Activated T-cell treated with anti-CD3 and anti-CD28 coated beads, Interleukin-2, amount 50 U/mL, for 48 hours (primary cell): Measurements from ENCODE around the gene RERE.
"Not testable (repeated sequence)": the region's sequence is repeated elsewhere in the genome, so short reads cannot be mapped to it uniquely, and the experiment has no call there.

Experiments used
- DNase-seq, 2 experiments: peaks; one replicate each; pipeline ENCODE4 v3.0.0-alpha.2; 2020

RERE gene

DNA sequence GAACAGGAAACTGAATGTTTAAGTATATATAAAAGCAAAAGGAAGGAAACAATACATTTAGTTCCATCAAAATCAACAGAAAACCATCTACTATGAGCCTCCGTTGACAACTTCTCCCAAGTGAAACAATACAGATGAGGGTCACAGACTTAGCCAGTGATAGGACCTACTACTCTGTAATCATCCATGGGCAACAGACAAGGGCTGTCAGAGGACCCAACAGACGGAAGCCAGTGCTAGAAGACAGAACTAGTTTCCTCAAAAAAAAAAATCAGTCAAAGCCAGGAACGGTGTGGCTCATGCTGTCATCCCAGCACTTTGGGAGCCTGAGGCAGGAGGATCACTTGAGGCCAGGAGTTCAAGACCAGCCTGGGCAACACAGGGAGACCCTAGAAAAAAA lies 20.6 kb downstream of the RERE start:
- DNase-seq, result no peak

DNA sequence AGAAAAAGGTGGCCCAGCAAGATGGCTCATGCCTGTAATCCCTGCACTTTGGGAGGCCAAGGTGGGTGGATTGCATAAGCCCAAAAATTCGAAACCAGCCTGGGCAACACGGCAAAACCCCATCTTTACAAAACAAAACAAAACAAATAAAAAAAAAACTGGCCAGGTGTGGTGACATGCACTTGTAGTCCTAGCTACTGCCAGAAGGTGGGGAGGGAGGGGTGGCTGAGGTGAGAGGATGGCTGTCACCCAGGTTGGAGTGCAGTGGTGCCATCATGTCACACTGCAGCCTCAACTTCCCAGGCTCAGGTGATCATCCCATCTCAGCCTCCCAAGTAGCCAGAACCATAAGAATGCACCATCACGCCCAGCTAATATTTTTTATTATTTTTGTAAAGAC lies 22.8 kb downstream of the RERE start:
- DNase-seq, result no peak

DNA sequence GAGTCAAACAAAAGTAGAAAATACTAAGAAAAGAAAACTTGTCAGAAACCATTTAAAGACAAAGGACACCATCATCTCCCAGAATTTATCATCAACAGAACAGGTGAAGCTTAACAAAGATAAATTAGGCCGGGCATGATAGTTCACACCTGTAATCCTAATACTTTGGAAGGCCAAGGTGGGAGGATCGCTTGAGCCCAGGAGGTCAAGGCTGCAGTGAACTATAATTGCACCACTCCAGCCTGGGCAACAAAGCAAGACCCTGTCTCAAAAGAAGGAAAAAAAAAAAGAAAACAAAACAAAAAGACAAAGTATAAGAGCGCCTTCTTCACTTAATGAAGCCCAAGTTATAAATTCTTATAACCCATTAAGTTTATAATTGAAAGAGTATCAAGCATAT lies 25.6 kb downstream of the RERE start:
- no peak for DNase-seq

DNA sequence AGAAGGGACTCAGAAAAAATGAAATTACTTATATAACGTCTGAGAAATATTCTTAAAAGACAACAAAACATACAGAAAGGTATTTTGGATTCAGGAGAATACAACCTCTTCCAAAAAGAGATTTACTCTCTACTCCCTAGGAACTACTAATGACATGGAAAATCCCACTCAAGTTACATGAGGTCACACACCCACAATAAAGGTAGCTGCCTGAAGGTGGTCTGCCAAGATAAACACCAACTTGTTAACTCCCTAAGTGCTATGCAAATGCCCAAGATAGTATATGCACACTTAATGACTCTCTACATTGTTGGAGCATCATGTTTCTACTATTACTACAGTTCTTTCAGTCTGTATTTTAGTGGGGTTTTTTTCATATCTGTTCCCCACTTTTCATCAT lies 26.5 kb downstream of the RERE start:
- DNase-seq, result no peak

DNA sequence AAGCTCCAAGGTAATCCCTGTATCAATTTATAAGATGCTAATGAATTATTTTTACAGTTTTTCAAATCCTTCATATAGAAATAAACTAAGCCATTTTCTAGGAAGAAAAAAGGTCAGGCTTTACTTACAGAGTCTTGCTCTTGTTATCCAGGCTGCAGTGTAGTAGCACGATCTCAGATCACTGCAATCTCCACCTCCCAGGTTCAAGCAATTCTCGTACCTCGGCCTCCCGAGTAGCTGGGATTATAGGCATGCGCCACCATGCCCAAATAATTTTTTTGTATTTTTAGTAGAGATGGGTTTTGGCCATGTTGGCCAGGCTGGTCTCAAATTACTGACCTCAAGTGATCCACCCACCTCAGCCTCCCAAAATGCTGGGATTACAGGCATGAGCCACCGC lies 27.0 kb downstream of the RERE start:
- DNase-seq, result no peak

DNA sequence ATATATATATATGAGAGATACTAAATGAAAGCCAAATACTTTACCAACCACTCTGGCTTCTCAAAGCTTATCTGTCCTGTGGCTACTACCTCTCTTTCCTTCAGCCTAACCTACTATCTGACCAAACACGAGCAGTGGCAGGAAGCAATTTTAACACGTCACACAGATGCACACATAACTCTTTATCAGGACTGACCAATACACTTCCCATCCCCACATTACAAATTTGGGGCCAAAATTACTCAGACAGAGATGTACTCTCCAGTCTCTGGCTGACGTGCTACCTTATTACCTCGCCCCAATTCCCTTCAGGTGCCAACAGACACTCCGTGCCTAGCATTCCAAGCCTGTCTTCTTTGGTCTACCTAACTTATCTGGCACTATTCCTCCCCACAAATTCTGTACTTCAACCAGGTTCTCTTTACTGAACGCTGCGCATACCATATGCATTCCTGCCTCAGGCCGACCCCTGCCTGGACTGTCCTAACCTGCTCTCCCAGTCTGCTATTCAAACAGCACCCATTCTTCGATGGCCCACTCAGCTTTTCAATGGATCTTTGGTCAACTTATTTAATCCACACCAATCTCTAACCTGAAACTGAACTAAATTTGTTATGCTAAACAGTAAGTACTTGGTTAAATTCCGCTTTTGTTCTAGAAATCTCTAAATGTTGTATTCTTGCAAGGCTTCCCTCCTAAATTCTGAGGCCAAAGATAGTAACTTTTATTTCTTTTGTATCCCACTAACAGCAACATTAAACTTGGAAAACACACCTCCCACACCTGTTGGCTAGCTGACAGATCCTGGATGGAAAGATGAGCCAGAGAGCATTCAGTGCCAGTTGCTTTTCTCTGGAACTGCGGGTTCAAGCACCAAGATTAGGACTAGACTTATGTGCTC lies 27.9 kb downstream of the RERE start:
- DNase-seq, result no peak

DNA sequence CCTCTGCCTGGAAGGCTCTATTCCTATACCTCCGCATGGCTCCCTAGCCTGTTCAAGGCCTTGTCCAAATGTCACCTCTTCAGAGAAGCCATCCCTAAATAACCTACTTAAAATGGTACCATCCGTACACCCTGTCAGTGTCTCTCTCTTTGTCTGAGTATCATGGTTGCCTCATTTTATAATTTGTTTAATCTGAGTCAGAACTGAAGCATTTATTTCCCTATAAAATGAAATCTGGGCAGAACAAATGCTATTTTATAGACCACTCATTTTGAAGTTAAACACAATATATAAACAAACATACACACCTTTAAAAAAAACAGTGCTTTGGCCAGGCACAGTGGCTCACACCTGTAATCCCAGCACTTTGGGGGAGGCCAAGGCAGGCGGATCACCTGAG lies 30.2 kb downstream of the RERE start:
- DNase-seq, result no peak

DNA sequence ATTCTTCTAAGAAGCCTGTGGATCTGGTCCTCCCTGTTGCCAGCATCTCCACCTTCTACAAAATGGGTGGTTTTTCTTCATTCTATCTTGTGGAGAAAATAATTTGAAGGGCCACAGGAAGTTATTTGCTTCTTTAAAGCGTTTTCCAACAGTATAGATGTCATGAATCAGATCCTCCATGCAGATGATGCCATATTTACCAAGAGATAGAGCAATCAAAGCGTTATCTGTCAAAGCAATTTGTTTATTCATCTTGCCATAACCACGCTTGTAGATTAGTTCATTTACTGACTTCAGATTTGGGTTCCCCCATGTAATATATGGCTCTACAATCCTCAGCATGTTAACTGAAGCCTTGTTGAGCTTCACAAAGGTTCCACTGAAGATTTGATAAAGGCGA lies 31.2 kb downstream of the RERE start:
- not testable (repeated sequence) for DNase-seq

DNA sequence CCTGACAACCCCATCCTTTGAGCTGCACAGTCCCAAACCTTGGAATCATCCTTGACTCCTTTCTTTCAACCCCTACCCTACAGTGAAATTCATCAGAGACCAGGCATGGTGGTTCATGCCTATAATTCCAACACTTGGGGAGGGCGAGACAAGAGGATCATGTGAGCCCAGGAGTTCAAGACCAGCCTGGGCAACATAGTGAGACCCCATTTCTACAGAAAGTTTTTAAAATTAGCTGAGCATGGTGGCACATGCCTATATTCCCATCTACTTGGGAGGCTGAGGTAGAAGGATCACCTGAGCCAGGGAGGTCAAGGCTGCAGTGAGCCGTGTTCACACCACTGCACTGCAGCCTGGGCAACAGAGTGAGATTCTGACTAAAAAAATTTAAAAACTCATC lies 34.5 kb downstream of the RERE start:
- no peak for DNase-seq

DNA sequence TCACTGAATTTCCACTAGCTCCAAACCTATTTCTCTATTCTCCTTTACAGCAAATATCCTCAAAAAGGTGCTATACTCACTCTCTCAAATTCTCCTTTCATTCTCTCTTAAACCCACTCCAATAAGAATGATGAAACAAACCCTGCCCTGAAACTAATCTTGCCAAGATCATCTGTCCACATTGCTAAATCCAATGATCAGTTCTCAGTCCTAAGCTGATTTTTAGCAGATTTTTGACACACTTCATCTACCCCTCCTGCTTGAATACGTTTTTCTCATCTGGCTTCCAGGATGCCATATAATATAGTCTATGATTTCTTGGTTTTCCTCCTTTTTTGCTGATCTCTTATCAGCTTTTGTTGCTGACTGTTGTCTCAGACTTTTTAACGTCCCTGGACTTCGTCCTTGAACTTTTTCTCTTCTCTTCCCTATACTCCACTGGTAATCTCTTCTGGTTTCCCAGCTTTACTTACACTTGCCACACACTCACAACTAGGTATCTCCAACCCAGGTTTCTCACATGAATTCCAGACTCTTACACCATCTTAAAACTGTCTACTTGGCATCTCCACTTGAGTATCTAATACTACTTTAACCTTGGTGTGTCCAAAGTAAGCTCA lies 35.3 kb downstream of the RERE start:
- no peak for DNase-seq

DNA sequence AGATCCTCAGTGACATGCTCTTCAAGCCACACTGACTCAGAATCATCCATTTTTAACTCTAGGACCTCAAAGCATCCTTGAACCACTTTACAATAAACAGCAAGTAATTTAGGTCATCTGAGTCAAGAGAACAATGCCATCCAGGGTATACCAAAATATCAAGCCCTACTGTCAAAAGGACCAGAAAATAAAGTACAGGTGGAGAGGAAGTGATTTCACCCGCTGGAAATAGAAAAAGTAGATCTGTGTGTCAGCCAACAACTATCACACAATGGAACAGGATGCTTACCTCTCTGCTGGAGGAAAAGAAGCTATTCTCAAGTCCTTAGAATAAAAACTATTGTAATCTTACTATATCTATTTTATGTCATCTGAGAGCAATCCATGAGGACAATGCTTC lies 37.0 kb downstream of the RERE start:
- DNase-seq, result no peak

DNA sequence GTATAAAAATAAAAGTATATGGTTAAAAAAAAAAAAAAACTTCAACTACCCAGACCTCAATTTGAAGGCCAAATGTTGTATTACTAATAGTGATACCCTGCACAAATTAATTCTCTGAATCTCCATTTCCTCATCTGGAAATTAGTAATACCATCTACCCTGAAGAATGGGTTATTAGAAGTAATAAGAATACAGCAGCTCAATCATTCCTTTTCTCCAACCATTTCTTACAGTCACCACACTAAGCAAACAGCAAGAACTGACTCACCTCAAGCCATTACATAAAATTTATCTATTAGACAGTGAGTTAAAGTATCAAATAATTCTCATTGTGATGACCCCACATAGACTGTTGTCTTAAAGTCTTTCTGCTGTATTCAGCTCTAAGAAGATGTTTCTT lies 39.6 kb downstream of the RERE start:
- DNase-seq, result no peak

DNA sequence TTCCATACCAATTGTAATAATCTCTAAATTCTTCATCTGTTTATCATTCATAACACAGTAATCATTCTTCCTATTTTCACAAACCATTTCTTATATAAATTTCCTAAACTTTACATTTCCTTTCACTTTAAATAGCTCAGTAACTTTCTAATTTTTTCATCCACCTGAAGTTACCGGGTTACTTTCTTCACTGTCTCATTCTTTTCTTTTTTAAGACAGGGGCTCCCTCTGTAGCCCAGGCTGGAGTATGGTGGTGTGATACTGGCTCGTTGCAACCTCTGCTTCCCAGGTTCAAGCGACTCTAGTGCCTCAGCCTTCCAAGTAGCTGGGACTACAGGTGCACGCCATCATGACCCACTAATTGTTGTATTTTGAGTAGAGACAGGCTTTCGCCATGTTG lies 41.3 kb downstream of the RERE start:
- no peak for DNase-seq

DNA sequence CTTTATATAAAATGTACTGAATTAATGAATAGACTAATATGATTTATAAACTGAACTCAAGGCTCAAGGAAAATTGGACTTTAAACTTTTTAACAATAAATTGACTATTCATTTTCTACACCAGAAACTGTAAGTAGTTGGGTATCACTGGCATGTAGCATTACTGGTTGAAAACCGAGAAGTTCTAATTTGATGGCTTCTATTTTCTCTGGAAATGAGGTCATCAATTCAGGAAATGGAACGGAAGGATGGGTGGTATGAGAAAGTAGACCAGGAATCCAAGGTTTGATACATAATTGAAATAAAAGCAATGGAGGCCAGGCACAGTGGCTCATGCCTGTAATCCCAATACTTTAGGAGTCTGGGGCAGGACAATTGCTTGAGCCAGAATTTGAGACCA lies 50.4 kb downstream of the RERE start:
- DNase-seq, result no peak

DNA sequence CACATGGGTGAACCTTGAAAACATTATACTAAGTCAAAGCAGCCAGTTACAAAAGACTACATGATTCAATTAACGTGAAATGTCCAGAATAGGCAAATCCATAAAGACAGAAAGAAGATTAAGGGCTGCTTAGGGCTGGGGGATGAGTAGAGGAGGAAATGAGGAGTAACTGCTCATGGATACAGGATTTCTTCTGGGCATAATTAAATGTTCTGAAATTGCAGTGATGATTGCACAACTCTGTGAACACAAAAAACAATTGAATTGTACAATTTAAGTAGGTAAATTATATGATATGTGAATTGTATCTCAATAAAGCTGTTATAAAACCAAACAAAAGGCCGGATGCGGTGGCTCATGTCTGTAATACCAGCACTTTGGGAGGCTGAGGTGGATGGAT lies 52.2 kb downstream of the RERE start:
- DNase-seq, result no peak

DNA sequence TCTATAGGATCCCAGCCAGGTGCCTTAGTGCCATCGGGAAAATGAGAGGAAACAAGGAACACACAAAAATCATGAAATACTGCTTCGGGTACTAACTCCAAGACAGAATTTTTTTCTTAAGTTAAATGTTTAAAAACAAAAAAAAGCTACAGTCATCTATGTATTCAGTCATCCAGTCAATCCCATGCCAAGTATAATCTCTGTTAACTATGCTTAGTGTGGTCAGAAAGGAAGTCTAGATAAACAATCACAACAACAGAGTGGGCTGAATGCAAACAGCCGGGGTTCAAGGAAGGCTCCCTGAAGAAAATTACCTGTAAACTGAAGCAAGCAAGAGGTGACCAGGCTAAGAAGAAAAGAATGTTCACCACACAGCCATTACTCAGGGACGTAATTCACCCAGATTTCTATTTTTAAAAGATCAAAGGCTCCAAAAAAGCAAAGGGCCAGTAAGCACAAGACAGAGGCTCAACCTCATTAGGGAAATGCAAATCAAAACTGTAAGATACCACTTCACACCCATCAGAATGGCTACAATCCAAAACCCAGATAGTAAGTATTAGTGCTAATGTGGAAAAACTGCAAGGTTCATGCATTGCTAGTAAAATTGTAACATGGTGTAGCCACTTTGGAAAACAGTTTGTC lies 53.0 kb downstream of the RERE start:
- no peak for DNase-seq

DNA sequence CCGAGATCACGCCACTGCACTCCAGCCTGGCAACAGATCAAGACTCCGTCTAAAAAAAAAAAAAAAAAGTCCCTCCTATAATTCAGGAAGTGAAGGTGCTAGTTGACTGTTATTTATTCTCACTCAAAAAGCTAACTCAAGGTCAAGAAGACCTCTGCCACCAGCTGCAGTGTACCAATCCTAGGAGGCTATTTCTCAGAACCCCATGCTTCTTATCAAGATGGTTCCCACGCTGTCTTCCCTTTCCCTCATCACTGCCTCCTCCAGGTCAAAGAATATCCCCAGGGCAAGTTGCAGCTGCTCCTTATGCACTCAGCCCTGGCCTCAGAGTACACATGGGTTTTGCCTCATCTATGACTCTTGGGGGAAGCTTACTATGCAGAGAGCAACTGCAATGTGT lies 53.6 kb downstream of the RERE start:
- no peak for DNase-seq

DNA sequence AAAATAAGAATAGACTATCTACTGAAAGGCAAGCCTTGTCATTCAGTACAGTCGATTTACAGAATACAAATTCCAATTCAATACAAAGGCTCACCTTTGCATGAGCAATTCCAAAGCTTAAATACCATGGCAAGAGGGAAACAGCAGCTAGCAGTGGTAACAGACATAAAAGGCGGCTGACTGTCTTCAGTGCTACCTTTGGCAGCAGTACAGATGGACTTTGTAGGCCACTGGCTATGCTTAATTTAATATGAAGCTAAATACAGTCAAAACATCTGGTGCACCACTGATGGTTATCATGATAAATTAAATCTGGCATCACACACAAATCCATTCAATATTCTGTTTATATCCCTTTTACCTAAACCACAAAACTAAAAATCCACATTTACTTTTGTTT lies 62.4 kb downstream of the RERE start:
- DNase-seq, result no peak

DNA sequence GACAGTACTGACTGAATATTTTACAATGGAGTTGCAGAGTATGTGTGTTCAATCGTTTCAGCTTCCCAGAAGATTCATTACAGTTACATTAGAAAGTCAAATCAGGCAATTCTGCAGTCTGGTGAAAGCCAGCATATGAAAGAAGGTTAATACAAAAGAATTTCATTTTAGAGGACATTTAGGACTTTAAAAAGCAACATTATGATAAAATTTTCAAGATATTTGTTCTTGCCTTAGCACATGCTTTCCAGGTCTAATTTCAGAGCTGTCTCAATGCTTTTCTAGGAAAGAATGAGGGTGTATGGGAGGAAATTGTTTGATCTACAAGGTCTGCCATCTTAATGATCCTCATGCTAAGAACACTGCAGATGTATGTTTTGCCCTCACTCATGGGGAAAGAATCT lies 63.2 kb downstream of the RERE start:
- DNase-seq, result no peak

DNA sequence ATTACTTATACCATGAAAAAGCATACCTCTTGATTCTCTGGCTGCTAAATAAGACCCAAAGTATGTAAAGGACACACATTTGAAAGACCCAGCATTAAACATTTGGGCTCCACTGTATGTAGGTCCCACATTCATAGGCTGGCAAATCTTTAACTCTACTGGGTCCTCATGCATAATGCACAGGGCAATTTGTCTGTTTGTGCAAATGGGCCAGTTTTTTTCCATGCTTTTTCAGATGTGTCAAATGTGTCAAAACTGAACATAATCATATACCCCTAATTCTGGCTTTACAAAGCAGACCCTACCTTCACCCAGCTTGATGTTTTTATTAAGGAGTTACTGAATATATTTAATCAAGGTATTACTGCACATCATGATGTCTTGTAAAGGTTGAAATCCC lies 63.7 kb downstream of the RERE start:
- DNase-seq, result no peak

DNA sequence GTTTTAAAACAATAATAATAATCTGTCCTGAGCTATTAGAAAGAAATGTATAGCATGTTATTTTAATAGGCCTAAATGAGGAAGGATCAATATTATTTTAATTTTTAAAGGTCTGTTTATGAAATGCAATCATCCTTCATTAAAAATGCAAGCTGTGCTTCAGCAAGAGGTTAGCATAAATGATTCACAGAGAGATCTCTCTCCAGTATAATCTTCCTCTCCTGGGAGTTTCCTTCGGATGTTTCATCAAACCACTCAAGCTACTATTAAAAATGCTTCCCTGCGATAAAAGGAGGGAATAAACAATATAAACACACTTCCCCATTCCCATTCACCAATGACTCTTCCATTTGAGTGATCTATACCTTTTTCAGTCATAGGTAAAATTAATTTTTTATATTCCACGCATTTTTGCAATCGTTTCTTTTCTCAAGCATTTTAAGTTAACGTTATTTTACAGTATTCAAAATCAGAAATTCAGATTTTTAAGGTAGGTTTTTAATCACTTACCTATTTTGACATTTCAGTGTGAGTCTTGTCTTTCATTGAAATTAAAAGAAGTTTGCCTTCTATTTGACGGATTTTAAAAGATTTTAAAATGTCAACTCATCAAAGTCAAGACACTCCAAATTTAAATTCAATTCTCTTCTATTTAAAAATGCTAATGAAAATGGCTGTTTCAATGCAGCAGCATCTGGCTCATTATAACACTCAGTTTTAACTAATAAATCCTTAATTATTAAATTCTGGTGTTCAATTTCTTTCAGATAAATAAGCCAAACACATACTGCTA lies 64.3 kb downstream of the RERE start:
- DNase-seq, result no peak

DNA sequence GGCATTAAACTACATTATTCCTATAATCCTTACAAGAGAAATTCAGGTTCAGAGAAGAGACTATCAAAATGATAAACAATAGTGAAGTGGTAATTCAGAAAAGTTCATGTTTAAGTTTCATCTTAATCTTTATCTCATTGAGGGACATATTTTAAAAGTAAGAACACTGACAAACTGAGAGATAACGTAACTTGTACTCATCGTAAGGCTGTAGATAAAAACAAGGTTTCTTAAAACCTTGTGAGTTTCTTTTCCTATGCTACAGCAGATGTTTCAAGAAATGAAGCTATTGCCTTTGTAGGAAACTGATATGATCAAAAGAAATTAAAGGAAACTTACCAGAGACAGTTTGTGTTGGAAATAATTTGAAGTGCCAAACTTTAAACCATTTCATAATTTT lies 65.0 kb downstream of the RERE start:
- no peak for DNase-seq

DNA sequence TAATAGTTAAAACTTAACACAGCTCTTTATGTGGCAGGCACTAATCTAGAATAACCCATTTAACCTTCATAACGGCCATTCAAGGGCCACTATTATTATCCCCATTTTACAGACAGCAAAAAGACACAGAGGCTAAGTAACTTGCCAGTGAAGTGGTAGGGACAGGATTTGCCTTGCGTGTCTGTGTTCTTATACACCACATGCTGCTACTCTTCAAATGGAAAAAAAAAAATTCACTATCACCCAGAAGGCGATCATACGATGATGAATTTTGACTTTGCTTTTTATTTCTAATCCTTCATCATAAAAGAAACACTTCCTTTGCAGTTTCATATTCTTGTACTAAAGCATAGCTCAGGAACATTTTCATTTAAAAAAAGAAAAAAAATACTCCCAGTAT lies 65.5 kb downstream of the RERE start:
- no peak for DNase-seq
